Midbrain (tissue), 1 donor: ENCODE data around the gene UPK1B.

Experiments used
- DNase-seq: peaks from one replicate; lab custom pipeline; 2025; lab: John Stamatoyannopoulos, UW

Gene UPK1B

GRCh38 chr3:119176778-119177177, 3.4 kb downstream of the UPK1B start:
- DNase-seq = no peak

GRCh38 chr3:119177321-119177720, 3.9 kb downstream of the UPK1B start:
- DNase-seq = no peak

GRCh38 chr3:119181765-119182164, 8.4 kb downstream of the UPK1B start:
- no peak for DNase-seq

GRCh38 chr3:119184111-119184510, 10.7 kb downstream of the UPK1B start:
- DNase-seq = no peak

GRCh38 chr3:119184796-119185570, 11.6 kb downstream of the UPK1B start:
- no peak for DNase-seq

- no peak for DNase-seq
Measured at GRCh38 chr3:119187266-119187665, 13.9 kb downstream of the UPK1B start.

- DNase-seq = no peak
Measured at GRCh38 chr3:119191800-119192199, 18.4 kb downstream of the UPK1B start.

GRCh38 chr3:119194237-119195150, 21.1 kb downstream of the UPK1B start:
- DNase-seq = no peak

- no peak for DNase-seq
Measured at GRCh38 chr3:119195151-119195476, 21.7 kb downstream of the UPK1B start.

- no peak for DNase-seq
Measured at GRCh38 chr3:119195911-119196310, 22.5 kb downstream of the UPK1B start.

GRCh38 chr3:119205209-119205608, 31.8 kb downstream of the UPK1B start:
- DNase-seq = no peak

GRCh38 chr3:119205685-119206084, 32.3 kb downstream of the UPK1B start:
- no peak for DNase-seq

- DNase-seq = no peak
Measured at GRCh38 chr3:119206611-119207511, 33.5 kb downstream of the UPK1B start.

GRCh38 chr3:119207512-119207875, 34.1 kb downstream of the UPK1B start:
- DNase-seq = no peak

GRCh38 chr3:119211193-119211592, 37.8 kb downstream of the UPK1B start:
- DNase-seq = no peak

GRCh38 chr3:119211803-119212202, 38.4 kb downstream of the UPK1B start:
- no peak for DNase-seq

GRCh38 chr3:119219069-119219468, 45.7 kb downstream of the UPK1B start:
- DNase-seq = no peak

- no peak for DNase-seq
Measured at GRCh38 chr3:119220198-119220597, 46.8 kb downstream of the UPK1B start.

GRCh38 chr3:119220970-119221667, 47.7 kb downstream of the UPK1B start:
- no peak for DNase-seq

GRCh38 chr3:119221779-119222320, 48.5 kb downstream of the UPK1B start:
- DNase-seq = no peak

GRCh38 chr3:119222391-119222790, 49.0 kb downstream of the UPK1B start:
- DNase-seq = no peak
